Naive thymus-derived CD8-positive, alpha-beta T cell (primary cell): ENCODE measurements around the gene ACSS1. TPM values are rescaled to one million over a fixed set of nuclear protein-coding genes. Genes with fewer than 3 reads are reported as not detected.

Source experiments
- ATAC-seq, 2 donors: fragments of 150-1000 bp; cut with Tn5 transposase in 1 of 2; sonication (Bioruptor Pico), chemical (Tn5 transposase) in 1 of 2; 1 replicate in 1 of 2; 2 replicates in 1 of 2; pipeline ENCODE4 v1.10.0; 2021; ENCODE audit warnings: mild to moderate bottlenecking in 2 of 2, moderate library complexity in 2 of 2
- POLR2A ChIA-PET: fragments of 350-600 bp; sonication (Branson Sonifier 250); formaldehyde crosslinking; loops from one replicate; lab custom pipeline; 2021; ENCODE audit warnings: antibody characterized with exemption; lab: Charles Lee
- DNase-seq, 10 donors: peaks; one replicate each; pipeline versions ENCODE4 v3.0.0 to v3.0.0-alpha.2; 2020 to 2022
- H3K27ac Mint-ChIP-seq, 10 donors: one replicate each; pipeline ENCODE4 v1.8.0; 2020 to 2022; ENCODE audit warnings: mild to moderate bottlenecking in 10 of 10, mixed read lengths in 10 of 10, moderate library complexity in 4 of 10, inconsistent platforms in 1 of 10
- H3K27me3 Mint-ChIP-seq, 5 donors: one replicate each; pipeline ENCODE4 v1.8.0; 2021 to 2022; ENCODE audit warnings: mixed read lengths in 5 of 5
- H3K36me3 Mint-ChIP-seq, 3 donors: one replicate each; pipeline ENCODE4 v1.8.0; 2020 to 2022; ENCODE audit warnings: mixed read lengths in 3 of 3, mild to moderate bottlenecking in 2 of 3, inconsistent platforms in 1 of 3
- H3K4me1 Mint-ChIP-seq, 4 donors: one replicate each; pipeline ENCODE4 v1.8.0; 2021 to 2022; ENCODE audit warnings: mixed read lengths in 4 of 4
- H3K4me3 Mint-ChIP-seq, 10 donors: one replicate each; pipeline ENCODE4 v1.8.0; 2020 to 2022; ENCODE audit warnings: mild to moderate bottlenecking in 10 of 10, mixed read lengths in 10 of 10, moderate library complexity in 6 of 10, inconsistent platforms in 1 of 10
- H3K9me3 Mint-ChIP-seq, 9 donors: one replicate each; pipeline ENCODE4 v1.8.0; 2020 to 2022; ENCODE audit warnings: mixed read lengths in 9 of 9, mild to moderate bottlenecking in 3 of 9, inconsistent platforms in 1 of 9, moderate library complexity in 1 of 9
- polyA plus RNA-seq, 3 donors: library from polyadenylated mRNA; unstranded; fragments of 300-500 nt; fragmentation: Illumina TruSeq; gene quantifications; one replicate each; pipeline ENCODE4 v1.2.3, GENCODE V29; 2021
- total RNA-seq, 8 experiments: library from RNA in 2 of 8; stranded (reverse) in 2 of 8; gene quantifications; one replicate each; pipeline ENCODE4 v1.2.3 and lab custom pipeline; 2021 to 2026

The ACSS1 gene
- total and polyA plus RNA-seq, 5 experiments from 2014 or later: 45.2 to 57.8 (median 48.2) TPM

- Mint-ChIP-seq H3K27me3 (no peaks in the 10 kb centered on the region), H3K9me3 (no peaks in the 10 kb centered on the region), H3K4me3 (no peak overlapping the region), H3K27ac (peak overlapping the region in 3 of 10 donors; percentile 78 to 89 (median 81)), H3K4me1 (peaks cover 0 to 43% (median 6%) of the 10 kb centered on the region in 4 donors), H3K36me3 (peaks cover 6 to 92% (median 39%) of the 10 kb centered on the region in 3 donors)
- POLR2A ChIA-PET: interaction anchor here (0.6 kb wide), 1 partner anchor 59 kb away, joined by 3 read pairs; no protein-coding TSS in a partner anchor
- DNase-seq (no peak), ATAC-seq (no peak)
Observed at GRCh38 chr20:24968278-24968800, 89.6 kb downstream of the ACSS1 start.

GRCh38 chr20:24966317-24967012 lies 91.5 kb downstream of the ACSS1 start:
- H3K27ac Mint-ChIP-seq: peak overlapping the region in 5 of 10 donors; percentile 19 to 90 (median 27)
- DNase-seq: no peak
- H3K27me3 Mint-ChIP-seq: no peaks in the 10 kb centered on the region
- ATAC-seq: no peak
- POLR2A ChIA-PET: no interaction called here
- no peaks in the 10 kb centered on the region for H3K9me3 Mint-ChIP-seq
- peaks cover 0 to 55% (median 10%) of the 10 kb centered on the region in 4 donors for H3K4me1 Mint-ChIP-seq
- H3K36me3 Mint-ChIP-seq: peaks cover 9 to 97% (median 39%) of the 10 kb centered on the region in 3 donors
- H3K4me3 Mint-ChIP-seq: no peak overlapping the region

- no peaks in the 10 kb centered on the region for H3K9me3 Mint-ChIP-seq
- peaks cover 4 to 94% (median 36%) of the 10 kb centered on the region in 3 donors for H3K36me3 Mint-ChIP-seq
- POLR2A ChIA-PET: interaction anchor here (0.6 kb wide), 1 partner anchor 193 kb away, joined by 4 read pairs; no protein-coding TSS in a partner anchor
- H3K27ac Mint-ChIP-seq: peak overlapping the region in 8 of 10 donors; percentile 3 to 90 (median 44)
- DNase-seq (no peak), ATAC-seq (no peak)
- no peaks in the 10 kb centered on the region for H3K27me3 Mint-ChIP-seq
- H3K4me1 Mint-ChIP-seq: peaks cover 0 to 57% (median 11%) of the 10 kb centered on the region in 4 donors
- H3K4me3 Mint-ChIP-seq: no peak overlapping the region
Observed at GRCh38 chr20:24965065-24965919, 92.6 kb downstream of the ACSS1 start.

GRCh38 chr20:24964506-24964840 lies 93.5 kb downstream of the ACSS1 start:
- peaks cover 0 to 57% (median 11%) of the 10 kb centered on the region in 4 donors for H3K4me1 Mint-ChIP-seq
- H3K27ac Mint-ChIP-seq: peak overlapping the region in 9 of 10 donors; percentile 1 to 90 (median 34)
- peaks cover 4 to 85% (median 36%) of the 10 kb centered on the region in 3 donors for H3K36me3 Mint-ChIP-seq
- no peak overlapping the region for H3K4me3 Mint-ChIP-seq
- no peaks in the 10 kb centered on the region for H3K27me3 Mint-ChIP-seq
- DNase-seq (no peak), ATAC-seq (no peak)
- no peaks in the 10 kb centered on the region for H3K9me3 Mint-ChIP-seq
- POLR2A ChIA-PET: no interaction called here

DNA sequence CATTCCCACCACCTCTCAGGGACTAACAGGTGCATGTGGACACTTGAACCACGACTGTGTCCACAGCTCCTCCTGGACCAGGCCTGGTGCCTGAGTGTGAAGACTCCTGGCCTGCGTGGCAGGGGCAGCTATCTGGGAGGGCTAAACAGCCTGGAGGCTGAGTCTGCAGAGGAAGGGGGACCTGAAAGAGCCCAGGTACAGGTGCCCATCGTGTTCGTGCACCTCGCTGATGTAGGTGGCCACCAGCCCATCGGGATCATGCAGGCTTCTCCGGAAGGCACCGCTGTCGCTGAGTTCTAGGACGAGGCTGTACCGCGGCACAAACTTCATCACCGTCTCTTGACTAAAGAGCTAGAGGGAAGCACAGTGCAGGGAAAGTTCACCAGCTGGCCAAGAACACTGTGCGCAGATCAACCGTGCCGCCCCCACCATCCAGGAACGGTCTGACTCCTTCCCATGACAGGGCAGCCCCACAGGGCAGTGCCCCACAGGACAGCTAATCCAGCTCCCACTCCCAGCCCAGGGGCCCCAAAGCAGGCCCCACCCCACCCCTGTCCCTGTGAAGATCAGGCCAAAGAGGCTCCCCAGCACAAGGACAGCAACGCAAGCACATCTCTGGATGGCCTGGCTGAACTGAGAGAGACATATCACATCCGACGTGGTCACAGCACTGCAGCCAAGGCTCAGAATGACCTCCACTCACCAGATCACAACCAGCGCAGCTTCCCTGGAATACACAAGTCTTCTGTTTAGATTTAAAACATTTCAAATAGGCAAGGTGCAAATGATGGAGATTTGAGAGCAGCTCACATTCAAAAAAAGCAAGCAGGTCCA lies 94.0 kb downstream of the ACSS1 start:
- no peak for DNase-seq
- POLR2A ChIA-PET: no interaction called here
- ATAC-seq: no peak
- Mint-ChIP-seq H3K36me3 (peaks cover 4 to 84% (median 32%) of the 10 kb centered on the region in 3 donors), H3K4me1 (peaks cover 0 to 57% (median 11%) of the 10 kb centered on the region in 4 donors), H3K27ac (peak overlapping the region in 7 of 10 donors; percentile 1 to 96 (median 44)), H3K27me3 (no peaks in the 10 kb centered on the region), H3K9me3 (no peaks in the 10 kb centered on the region), H3K4me3 (no peak overlapping the region)

DNA sequence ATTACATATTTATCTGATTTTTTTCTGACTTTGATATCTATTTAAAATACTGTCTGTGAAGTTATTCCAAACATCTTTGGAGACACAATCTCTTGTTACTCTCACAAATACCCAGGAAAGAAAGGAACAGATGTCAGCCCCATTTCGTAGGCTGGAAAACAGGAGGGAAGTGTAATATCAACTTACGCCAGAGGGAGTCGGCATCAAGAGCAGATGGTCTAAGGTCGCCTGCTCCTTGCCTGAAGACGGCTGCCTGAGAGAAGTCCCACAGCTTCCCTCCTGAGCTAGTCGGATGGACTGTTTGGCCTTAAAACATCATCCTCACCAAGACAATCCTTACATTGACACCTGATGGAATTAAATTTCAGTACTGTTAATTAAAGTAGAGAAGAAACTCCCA lies 95.4 kb downstream of the ACSS1 start:
- peaks cover 0 to 54% (median 9%) of the 10 kb centered on the region in 4 donors for H3K4me1 Mint-ChIP-seq

DNA sequence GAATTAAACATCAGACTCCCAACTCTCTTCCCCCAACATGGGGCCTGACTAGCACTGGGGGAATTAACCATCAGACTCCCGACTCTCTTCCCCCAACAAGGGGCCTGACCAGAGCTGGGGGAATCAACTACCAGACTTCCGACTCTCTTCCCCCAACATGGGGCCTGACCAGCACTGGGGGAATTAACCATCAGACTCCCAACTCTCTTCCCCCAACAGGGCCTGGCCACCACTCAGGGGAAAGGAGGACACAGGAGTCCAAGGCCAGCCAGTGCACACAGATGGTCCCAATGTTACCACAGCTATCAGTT lies 95.8 kb downstream of the ACSS1 start:
- peaks cover 4 to 75% (median 17%) of the 10 kb centered on the region in 3 donors for H3K36me3 Mint-ChIP-seq
- peak overlapping the region in 7 of 10 donors; percentile 27 to 96 (median 80) for H3K27ac Mint-ChIP-seq
- H3K4me1 Mint-ChIP-seq: peaks cover 0 to 51% (median 9%) of the 10 kb centered on the region in 4 donors
- H3K9me3 Mint-ChIP-seq: no peaks in the 10 kb centered on the region
- no peak for ATAC-seq
- no peak overlapping the region for H3K4me3 Mint-ChIP-seq
- no peak for DNase-seq
- POLR2A ChIA-PET: no interaction called here
- H3K27me3 Mint-ChIP-seq: no peaks in the 10 kb centered on the region

More for the DNA sequence above, 95.4 kb downstream of the ACSS1 start:
- Mint-ChIP-seq H3K4me3 (peak overlapping the region in 1 of 10 donors; percentile 12), H3K9me3 (no peaks in the 10 kb centered on the region), H3K27me3 (no peaks in the 10 kb centered on the region), H3K36me3 (peaks cover 4 to 79% (median 20%) of the 10 kb centered on the region in 3 donors), H3K27ac (peak overlapping the region in 8 of 10 donors; percentile 36 to 96 (median 69))
- POLR2A ChIA-PET: no interaction called here
- no peak for DNase-seq
- ATAC-seq: no peak

GRCh38 chr20:24961384-24962181 lies 96.4 kb downstream of the ACSS1 start:
- POLR2A ChIA-PET: no interaction called here
- Mint-ChIP-seq H3K4me1 (peaks cover 0 to 51% (median 9%) of the 10 kb centered on the region in 4 donors), H3K4me3 (peak overlapping the region in 1 of 10 donors; percentile 73), H3K9me3 (no peaks in the 10 kb centered on the region), H3K27me3 (no peaks in the 10 kb centered on the region), H3K36me3 (peaks cover 4 to 71% (median 17%) of the 10 kb centered on the region in 3 donors), H3K27ac (peak overlapping the region; percentile 41 to 96 (median 82))
- no peak for DNase-seq
- no peak for ATAC-seq

- POLR2A ChIA-PET: no interaction called here
- Mint-ChIP-seq H3K36me3 (peaks cover 4 to 64% (median 13%) of the 10 kb centered on the region in 3 donors), H3K4me3 (peak overlapping the region in 1 of 10 donors; percentile 73)
Observed at GRCh38 chr20:24960861-24961260, 97.1 kb downstream of the ACSS1 start.

GRCh38 chr20:24960302-24960801 lies 97.6 kb downstream of the ACSS1 start:
- Mint-ChIP-seq H3K4me1 (peaks cover 3 to 54% (median 15%) of the 10 kb centered on the region in 4 donors), H3K27me3 (no peaks in the 10 kb centered on the region), H3K4me3 (peak overlapping the region in 1 of 10 donors; percentile 75), H3K9me3 (no peaks in the 10 kb centered on the region), H3K27ac (peak overlapping the region in 6 of 10 donors; percentile 54 to 96 (median 72)), H3K36me3 (peaks cover 4 to 59% (median 13%) of the 10 kb centered on the region in 3 donors)
- POLR2A ChIA-PET: interaction anchor here (0.6 kb wide), 1 partner anchor 1068 kb away, joined by 3 read pairs; no protein-coding TSS in a partner anchor
- peak in 1 of 2 donors; percentile 17 for ATAC-seq
- DNase-seq: no peak

More at GRCh38 chr20:24960861-24961260, 97.1 kb downstream of the ACSS1 start:
- Mint-ChIP-seq H3K9me3 (no peaks in the 10 kb centered on the region), H3K27ac (peak overlapping the region in 9 of 10 donors; percentile 54 to 96 (median 80)), H3K27me3 (no peaks in the 10 kb centered on the region), H3K4me1 (peaks cover 0 to 54% (median 13%) of the 10 kb centered on the region in 4 donors)
- ATAC-seq (peak; percentile 14 to 33), DNase-seq (peak in 1 of 10 donors; percentile 55)
